ENCODE results near the gene CIROP.

CIROP gene, protein sequence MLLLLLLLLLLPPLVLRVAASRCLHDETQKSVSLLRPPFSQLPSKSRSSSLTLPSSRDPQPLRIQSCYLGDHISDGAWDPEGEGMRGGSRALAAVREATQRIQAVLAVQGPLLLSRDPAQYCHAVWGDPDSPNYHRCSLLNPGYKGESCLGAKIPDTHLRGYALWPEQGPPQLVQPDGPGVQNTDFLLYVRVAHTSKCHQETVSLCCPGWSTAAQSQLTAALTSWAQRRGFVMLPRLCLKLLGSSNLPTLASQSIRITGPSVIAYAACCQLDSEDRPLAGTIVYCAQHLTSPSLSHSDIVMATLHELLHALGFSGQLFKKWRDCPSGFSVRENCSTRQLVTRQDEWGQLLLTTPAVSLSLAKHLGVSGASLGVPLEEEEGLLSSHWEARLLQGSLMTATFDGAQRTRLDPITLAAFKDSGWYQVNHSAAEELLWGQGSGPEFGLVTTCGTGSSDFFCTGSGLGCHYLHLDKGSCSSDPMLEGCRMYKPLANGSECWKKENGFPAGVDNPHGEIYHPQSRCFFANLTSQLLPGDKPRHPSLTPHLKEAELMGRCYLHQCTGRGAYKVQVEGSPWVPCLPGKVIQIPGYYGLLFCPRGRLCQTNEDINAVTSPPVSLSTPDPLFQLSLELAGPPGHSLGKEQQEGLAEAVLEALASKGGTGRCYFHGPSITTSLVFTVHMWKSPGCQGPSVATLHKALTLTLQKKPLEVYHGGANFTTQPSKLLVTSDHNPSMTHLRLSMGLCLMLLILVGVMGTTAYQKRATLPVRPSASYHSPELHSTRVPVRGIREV

GRCh38 chr14:23104591-23105347, at the start of gene CIROP:
TSS of gene CIROP (minus strand) at chr14:23104989. CDS start at chr14:23104920, 69 bp downstream.
- peaks cover 12% of the 10 kb centered on the region for H3K4me1 ChIP-seq (ENCODE audit: control insufficient read depth, insufficient read depth, low read length)
- no peaks in the 10 kb centered on the region for H3K9me3 ChIP-seq (ENCODE audit: control insufficient read depth in 2 of 2, low read length in 2 of 2)
- no peak within 1 kb of the TSS for H3K27ac ChIP-seq (ENCODE audit: low read length)
- H3K36me3 ChIP-seq (ENCODE audit: control insufficient read depth in 2 of 2, insufficient read depth in 2 of 2, low read length in 2 of 2): no peaks in the 10 kb centered on the region
- H3K9ac ChIP-seq (ENCODE audit: low read length in 2 of 2): peak within 1 kb of the TSS; percentile 21 to 23
- H3K27me3 ChIP-seq (ENCODE audit: control insufficient read depth in 1 of 2, insufficient read depth in 2 of 2, low read length in 2 of 2): no peaks in the 10 kb centered on the region
- peak within 1 kb of the TSS in 1 of 2 donors; percentile 44 for H3K4me3 ChIP-seq (ENCODE audit: low read length in 2 of 2)

GRCh38 chr14:23153851-23154796, 49.3 kb upstream of the CIROP start:
- Histone ChIP-seq H3K36me3 (ENCODE audit: control insufficient read depth in 2 of 2, insufficient read depth in 2 of 2, low read length in 2 of 2) (no peaks in the 10 kb centered on the region), H3K27ac (ENCODE audit: low read length) (peak overlapping the region; percentile 97), H3K4me1 (ENCODE audit: control insufficient read depth, insufficient read depth, low read length) (peaks cover 37% of the 10 kb centered on the region), H3K27me3 (ENCODE audit: control insufficient read depth in 1 of 2, insufficient read depth in 2 of 2, low read length in 2 of 2) (no peaks in the 10 kb centered on the region), H3K4me3 (ENCODE audit: low read length in 2 of 2) (peak overlapping the region; percentile 10 to 71), H3K9me3 (ENCODE audit: control insufficient read depth in 2 of 2, low read length in 2 of 2) (no peaks in the 10 kb centered on the region), H3K9ac (ENCODE audit: low read length in 2 of 2) (peak overlapping the region; percentile 66 to 72)

DNA sequence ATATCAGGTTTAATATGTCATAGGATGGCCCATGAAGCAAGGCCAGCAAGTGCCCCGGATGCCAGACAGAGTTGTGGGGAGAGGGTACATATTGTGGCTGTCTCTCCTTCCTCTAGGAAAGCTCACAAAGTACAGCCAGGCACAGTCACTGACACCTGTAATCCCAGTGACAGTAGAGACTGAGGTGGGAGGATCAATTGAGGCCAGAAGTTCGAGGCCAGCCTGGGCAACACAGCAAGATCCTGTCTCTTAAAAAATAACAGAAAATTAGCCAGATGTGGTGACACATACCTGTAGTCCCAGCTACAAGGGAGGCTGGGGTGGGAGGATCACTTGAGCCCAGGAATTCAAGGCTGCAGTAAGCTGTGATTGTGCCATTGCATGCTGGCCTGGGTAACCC, 46.6 kb upstream of the CIROP start:
- Histone ChIP-seq H3K4me1 (ENCODE audit: control insufficient read depth, insufficient read depth, low read length) (peaks cover 48% of the 10 kb centered on the region), H3K27me3 (ENCODE audit: control insufficient read depth in 1 of 2, insufficient read depth in 2 of 2, low read length in 2 of 2) (no peaks in the 10 kb centered on the region), H3K9ac (ENCODE audit: low read length in 2 of 2) (no peak overlapping the region), H3K9me3 (ENCODE audit: control insufficient read depth in 2 of 2, low read length in 2 of 2) (no peaks in the 10 kb centered on the region), H3K4me3 (ENCODE audit: low read length in 2 of 2) (no peak overlapping the region), H3K36me3 (ENCODE audit: control insufficient read depth in 2 of 2, insufficient read depth in 2 of 2, low read length in 2 of 2) (no peaks in the 10 kb centered on the region), H3K27ac (ENCODE audit: low read length) (no peak overlapping the region)

DNA sequence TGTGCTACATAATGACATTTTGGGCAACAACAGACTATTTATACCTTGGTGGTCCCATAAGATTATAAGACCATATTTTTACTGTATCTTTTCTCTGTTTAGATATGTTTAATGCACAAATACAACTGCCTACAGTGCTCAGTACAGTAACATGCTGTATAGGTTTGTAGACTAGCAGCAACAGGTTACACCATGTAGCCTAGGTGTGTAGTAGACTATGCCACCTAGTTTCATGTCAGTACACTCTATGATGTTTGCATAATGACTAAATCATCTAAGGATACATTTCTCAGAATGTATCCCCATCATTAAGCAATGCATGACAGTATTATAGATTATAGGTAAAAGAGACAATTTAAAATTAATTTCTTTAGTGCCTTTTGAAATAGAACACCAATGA, 45.0 kb upstream of the CIROP start:
- Histone ChIP-seq H3K9ac (ENCODE audit: low read length in 2 of 2) (no peak overlapping the region), H3K27me3 (ENCODE audit: control insufficient read depth in 1 of 2, insufficient read depth in 2 of 2, low read length in 2 of 2) (no peaks in the 10 kb centered on the region), H3K27ac (ENCODE audit: low read length) (peak overlapping the region; percentile 75), H3K36me3 (ENCODE audit: control insufficient read depth in 2 of 2, insufficient read depth in 2 of 2, low read length in 2 of 2) (no peaks in the 10 kb centered on the region), H3K4me3 (ENCODE audit: low read length in 2 of 2) (no peak overlapping the region), H3K9me3 (ENCODE audit: control insufficient read depth in 2 of 2, low read length in 2 of 2) (no peaks in the 10 kb centered on the region), H3K4me1 (ENCODE audit: control insufficient read depth, insufficient read depth, low read length) (peaks cover 45% of the 10 kb centered on the region)

DNA sequence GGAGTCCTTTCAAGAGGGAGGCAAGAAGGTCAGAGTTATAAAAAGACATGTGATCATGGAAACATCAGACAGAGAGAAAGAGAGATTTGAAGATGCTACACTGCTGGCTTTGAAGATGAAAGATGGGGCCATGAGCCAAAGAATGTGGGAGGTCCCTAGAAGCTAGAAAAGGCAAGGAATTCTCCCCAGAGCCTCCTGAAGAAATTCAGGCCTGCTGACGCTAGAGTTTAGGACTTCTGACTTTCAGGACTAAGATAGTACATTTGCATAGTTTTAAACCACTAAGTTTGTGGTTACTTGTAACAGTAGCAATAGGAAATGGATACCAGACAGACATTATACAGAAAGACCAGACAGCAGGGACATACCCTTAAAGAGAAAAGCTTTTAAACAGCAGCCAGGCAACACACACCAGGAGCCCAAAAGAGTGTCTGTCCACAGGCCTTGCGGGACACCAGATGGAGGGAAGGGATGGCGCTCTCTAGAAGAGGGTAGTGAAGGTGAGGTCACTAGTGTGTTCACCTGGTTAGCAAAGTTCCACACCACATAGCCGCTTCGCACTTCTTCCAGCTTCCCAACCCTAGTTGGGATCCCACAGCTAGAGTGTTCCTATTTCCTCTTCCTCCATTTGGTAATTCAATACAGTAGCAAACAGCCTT, 43.9 kb upstream of the CIROP start:
- no peaks in the 10 kb centered on the region for H3K27me3 ChIP-seq (ENCODE audit: control insufficient read depth in 1 of 2, insufficient read depth in 2 of 2, low read length in 2 of 2)
- no peak overlapping the region for H3K4me3 ChIP-seq (ENCODE audit: low read length in 2 of 2)
- no peaks in the 10 kb centered on the region for H3K36me3 ChIP-seq (ENCODE audit: control insufficient read depth in 2 of 2, insufficient read depth in 2 of 2, low read length in 2 of 2)
- no peak overlapping the region for H3K9ac ChIP-seq (ENCODE audit: low read length in 2 of 2)
- peaks cover 35% of the 10 kb centered on the region for H3K4me1 ChIP-seq (ENCODE audit: control insufficient read depth, insufficient read depth, low read length)
- H3K9me3 ChIP-seq (ENCODE audit: control insufficient read depth in 2 of 2, low read length in 2 of 2): no peaks in the 10 kb centered on the region
- peak overlapping the region; percentile 75 for H3K27ac ChIP-seq (ENCODE audit: low read length)

DNA sequence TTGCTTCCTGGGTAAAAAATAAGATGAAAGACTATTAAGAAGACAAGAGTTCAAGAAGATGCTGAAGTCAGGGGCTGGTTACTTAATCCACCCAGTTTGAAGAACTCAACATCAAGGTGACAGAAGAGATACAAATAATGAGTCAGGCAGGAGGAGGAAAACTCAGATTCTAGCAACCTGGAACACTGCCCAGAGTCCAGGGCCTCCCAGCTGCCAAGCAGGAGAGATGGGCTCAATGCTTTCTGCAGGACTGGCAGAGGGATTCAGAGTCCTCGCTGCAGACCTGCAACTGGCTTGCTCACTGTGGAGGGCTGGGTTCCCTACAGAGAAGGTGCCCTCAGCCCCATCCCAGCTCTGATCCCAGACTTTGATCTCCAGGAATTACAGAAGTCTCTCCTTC, 42.9 kb upstream of the CIROP start:
- Histone ChIP-seq H3K27ac (ENCODE audit: low read length) (peak overlapping the region; percentile 46), H3K9me3 (ENCODE audit: control insufficient read depth in 2 of 2, low read length in 2 of 2) (no peaks in the 10 kb centered on the region), H3K27me3 (ENCODE audit: control insufficient read depth in 1 of 2, insufficient read depth in 2 of 2, low read length in 2 of 2) (no peaks in the 10 kb centered on the region), H3K4me3 (ENCODE audit: low read length in 2 of 2) (no peak overlapping the region), H3K4me1 (ENCODE audit: control insufficient read depth, insufficient read depth, low read length) (peaks cover 31% of the 10 kb centered on the region), H3K36me3 (ENCODE audit: control insufficient read depth in 2 of 2, insufficient read depth in 2 of 2, low read length in 2 of 2) (no peaks in the 10 kb centered on the region), H3K9ac (ENCODE audit: low read length in 2 of 2) (no peak overlapping the region)

- H3K36me3 ChIP-seq (ENCODE audit: control insufficient read depth in 2 of 2, insufficient read depth in 2 of 2, low read length in 2 of 2): no peaks in the 10 kb centered on the region
- H3K4me3 ChIP-seq (ENCODE audit: low read length in 2 of 2): no peak overlapping the region
- H3K27ac ChIP-seq (ENCODE audit: low read length): peak overlapping the region; percentile 53
Measured at GRCh38 chr14:23146980-23147379, 42.2 kb upstream of the CIROP start.

DNA sequence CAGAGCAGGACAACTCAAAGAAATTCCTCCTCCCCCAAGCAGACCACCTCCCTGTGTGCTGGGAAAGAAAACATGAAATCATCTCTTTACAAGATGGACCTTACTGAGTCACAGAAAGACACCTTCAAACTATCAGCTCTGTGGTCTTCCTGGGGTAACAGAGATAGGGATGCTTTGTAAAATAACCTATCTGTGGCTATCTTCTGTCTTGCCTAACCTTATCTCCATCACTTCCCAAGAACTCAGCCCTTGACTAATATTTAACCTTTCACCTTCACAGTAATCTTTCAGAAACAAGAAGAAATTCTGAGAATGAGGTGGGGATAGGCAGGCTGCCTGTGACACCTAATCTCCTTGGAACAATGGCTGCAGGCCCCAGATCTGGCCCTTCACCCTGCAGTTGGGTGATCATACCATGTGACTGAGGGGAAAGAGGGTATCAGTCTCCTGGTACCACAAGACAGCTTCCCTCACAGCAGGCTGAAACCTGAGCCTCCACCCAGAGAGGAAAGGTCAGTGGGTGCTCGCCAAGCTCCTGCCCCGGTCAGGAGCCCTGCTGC, 41.6 kb upstream of the CIROP start:
- peak overlapping the region; percentile 53 for H3K27ac ChIP-seq (ENCODE audit: low read length)
- peak overlapping the region in 1 of 2 donors; percentile 23 for H3K9ac ChIP-seq (ENCODE audit: low read length in 2 of 2)
- no peaks in the 10 kb centered on the region for H3K27me3 ChIP-seq (ENCODE audit: control insufficient read depth in 1 of 2, insufficient read depth in 2 of 2, low read length in 2 of 2)
- H3K36me3 ChIP-seq (ENCODE audit: control insufficient read depth in 2 of 2, insufficient read depth in 2 of 2, low read length in 2 of 2): no peaks in the 10 kb centered on the region
- H3K9me3 ChIP-seq (ENCODE audit: control insufficient read depth in 2 of 2, low read length in 2 of 2): no peaks in the 10 kb centered on the region
- H3K4me1 ChIP-seq (ENCODE audit: control insufficient read depth, insufficient read depth, low read length): peaks cover 41% of the 10 kb centered on the region
- no peak overlapping the region for H3K4me3 ChIP-seq (ENCODE audit: low read length in 2 of 2)

More at GRCh38 chr14:23146980-23147379, 42.2 kb upstream of the CIROP start:
- Histone ChIP-seq H3K4me1 (ENCODE audit: control insufficient read depth, insufficient read depth, low read length) (peaks cover 36% of the 10 kb centered on the region), H3K9me3 (ENCODE audit: control insufficient read depth in 2 of 2, low read length in 2 of 2) (no peaks in the 10 kb centered on the region), H3K27me3 (ENCODE audit: control insufficient read depth in 1 of 2, insufficient read depth in 2 of 2, low read length in 2 of 2) (no peaks in the 10 kb centered on the region), H3K9ac (ENCODE audit: low read length in 2 of 2) (no peak overlapping the region)

GRCh38 chr14:23145794-23146350, 41.1 kb upstream of the CIROP start:
- peak overlapping the region; percentile 53 for H3K27ac ChIP-seq (ENCODE audit: low read length)
- H3K4me3 ChIP-seq (ENCODE audit: low read length in 2 of 2): no peak overlapping the region
- H3K27me3 ChIP-seq (ENCODE audit: control insufficient read depth in 1 of 2, insufficient read depth in 2 of 2, low read length in 2 of 2): no peaks in the 10 kb centered on the region
- H3K9me3 ChIP-seq (ENCODE audit: control insufficient read depth in 2 of 2, low read length in 2 of 2): no peaks in the 10 kb centered on the region
- H3K36me3 ChIP-seq (ENCODE audit: control insufficient read depth in 2 of 2, insufficient read depth in 2 of 2, low read length in 2 of 2): no peaks in the 10 kb centered on the region
- peak overlapping the region in 1 of 2 donors; percentile 23 for H3K9ac ChIP-seq (ENCODE audit: low read length in 2 of 2)
- H3K4me1 ChIP-seq (ENCODE audit: control insufficient read depth, insufficient read depth, low read length): peaks cover 40% of the 10 kb centered on the region
